Stimulated activated CD8-positive, alpha-beta memory T cell treated with anti-CD3 and anti-CD28 coated beads, Interleukin-4, amount 100 ng/mL, for 1 hour (primary cell): ENCODE measurements around the gene BRI3.

Source experiments
- DNase-seq, 2 donors: peaks; one replicate each; pipeline ENCODE4 v3.0.0-alpha.2; 2020; ENCODE audit warnings: low read depth in 2 of 2, low spot score in 1 of 2

Gene BRI3

DNA sequence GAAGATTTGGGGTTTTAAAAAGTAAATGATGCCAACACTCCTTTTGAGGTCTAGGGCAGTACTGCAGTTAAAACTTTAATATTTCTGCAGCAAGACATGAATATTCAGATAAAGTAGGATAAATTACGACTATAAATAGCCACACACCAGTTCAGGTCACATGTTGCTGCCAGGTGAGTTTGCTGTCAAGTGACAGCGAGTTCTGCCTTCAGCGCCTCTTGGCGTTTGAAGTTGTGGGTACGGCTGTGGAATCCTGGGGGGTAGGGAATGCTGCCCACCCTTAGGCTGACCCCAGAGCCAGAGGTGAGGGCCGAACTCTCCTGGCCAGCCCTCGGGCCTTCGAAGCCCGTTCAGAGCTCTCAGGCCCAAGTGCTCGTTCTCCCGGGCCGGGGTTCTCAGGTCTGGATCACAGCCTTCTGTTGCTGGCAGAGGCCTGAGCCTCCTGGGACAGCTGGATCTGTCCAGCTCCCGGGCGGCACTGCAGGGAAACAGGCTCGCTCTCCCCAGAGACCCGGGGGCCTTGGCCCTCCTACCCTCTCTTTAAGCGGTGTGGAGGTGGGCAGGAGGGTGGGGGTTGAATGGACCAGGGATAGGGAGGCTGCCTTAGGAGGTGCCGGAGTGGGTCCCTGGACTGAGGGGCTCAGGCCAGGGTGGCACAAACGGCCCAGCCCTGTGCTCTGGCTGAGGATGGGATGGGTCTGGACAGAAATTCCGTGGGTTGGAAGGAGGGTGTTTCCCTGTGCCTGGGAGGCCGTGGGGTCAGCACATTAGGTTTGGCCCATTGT, 5.4 kb downstream of the BRI3 start:
- no peak for DNase-seq

DNA sequence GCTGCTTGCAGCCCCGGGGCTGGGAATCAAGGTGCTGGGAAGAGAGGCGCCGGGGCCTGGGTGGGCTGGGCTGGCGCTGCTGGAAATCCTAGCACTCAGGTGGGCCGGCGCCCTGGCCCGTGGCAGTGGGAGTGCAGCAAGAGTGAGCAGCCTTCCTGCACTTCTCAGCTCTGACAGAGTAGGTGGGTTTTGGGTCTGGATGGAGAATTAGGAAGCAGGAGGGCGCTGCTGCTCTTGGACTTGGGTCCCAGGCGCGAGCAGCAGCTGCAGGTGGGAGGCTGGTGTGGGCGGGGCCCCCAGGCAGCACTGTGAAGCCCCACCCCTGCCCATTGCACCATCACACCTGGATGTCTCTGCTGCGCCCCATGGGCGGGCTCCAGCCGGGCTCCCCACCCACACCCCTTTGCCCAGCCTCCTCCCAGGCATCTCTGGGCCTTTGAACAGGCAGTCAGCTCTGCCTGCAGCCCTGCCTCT, 6.0 kb downstream of the BRI3 start:
- no peak for DNase-seq

GRCh38 chr7:98288064-98288823, 6.8 kb downstream of the BRI3 start:
- DNase-seq = no peak

- no peak for DNase-seq
Measured at GRCh38 chr7:98289333-98289875, 7.9 kb downstream of the BRI3 start.

- DNase-seq = no peak
Measured at GRCh38 chr7:98291717-98292116, 10.2 kb downstream of the BRI3 start.

DNA sequence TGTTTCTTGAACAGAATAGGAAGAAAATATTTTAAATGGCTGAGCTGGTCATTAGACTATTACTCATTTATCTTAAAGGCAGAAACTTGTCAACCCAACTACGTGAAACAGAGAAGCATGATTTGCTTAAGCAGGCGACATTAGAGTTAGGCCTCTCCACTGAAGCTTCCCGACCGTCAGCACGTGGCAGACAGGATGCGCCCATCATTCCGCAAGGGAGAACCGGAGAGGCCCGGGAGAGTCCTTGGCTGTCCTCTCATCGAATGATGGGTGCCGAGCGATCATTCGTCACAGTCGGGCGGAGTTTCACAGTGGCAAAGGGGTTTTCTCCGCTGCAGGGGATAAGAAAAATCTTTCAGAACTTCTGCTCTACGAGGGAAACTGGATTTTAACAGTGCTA, 11.8 kb downstream of the BRI3 start:
- DNase-seq = no peak

GRCh38 chr7:98293746-98294145, 12.3 kb downstream of the BRI3 start:
- no peak for DNase-seq

DNA sequence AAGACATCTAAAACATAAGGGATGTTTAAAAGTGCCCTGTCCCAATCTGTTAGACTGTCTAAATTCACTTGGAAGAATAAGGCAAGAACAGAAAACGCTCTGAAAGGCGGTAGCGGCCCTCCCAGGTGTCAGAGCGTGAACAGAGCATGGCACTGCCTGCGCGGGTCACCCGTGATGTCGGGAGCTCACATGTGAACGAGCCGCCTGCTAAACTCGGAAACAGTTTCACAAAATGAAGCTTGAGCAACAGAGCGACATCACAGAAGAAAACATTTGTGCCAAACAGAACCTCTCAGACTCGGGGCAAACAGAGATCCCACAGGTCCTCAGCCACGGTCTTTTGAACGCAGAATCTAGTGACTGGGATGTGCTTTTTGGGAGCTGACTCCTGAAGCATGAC, 12.8 kb downstream of the BRI3 start:
- DNase-seq = no peak

GRCh38 chr7:98294798-98295382, 13.4 kb downstream of the BRI3 start:
- DNase-seq = no peak

GRCh38 chr7:98295467-98296192, 14.1 kb downstream of the BRI3 start:
- DNase-seq = no peak

GRCh38 chr7:98296833-98297232, 15.3 kb downstream of the BRI3 start:
- DNase-seq = no peak

DNA sequence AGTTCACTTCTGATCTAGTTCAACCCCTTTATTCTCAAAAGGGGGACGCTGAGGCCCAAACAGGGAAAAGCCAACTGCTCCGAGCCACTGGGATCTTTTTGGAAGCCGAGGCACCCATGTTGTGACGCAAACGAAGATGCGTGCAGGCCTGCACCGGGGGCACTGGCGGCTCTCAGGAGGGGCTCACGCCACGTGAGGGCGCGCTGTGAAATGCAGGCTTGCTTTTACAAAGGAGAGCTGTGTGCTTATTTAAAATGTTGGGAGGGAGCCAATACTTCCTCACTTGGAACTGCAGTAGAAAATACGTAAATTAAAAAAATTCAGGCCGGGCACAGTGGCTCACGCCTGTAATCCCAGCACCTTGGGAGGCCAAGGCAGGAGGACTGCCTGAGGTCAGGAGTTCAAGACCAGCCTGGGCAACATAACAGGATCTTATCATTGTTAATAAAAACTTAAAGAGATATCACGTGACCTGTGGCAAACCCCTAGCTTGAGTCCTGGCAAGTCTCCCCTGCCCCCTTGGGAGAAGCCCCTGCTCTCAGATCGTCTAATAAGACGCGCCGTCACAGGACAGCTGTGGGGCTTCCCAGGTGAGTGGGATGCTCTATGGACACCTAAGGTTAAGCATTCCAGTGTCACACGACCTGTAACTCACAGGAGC, 16.3 kb downstream of the BRI3 start:
- no peak for DNase-seq

DNA sequence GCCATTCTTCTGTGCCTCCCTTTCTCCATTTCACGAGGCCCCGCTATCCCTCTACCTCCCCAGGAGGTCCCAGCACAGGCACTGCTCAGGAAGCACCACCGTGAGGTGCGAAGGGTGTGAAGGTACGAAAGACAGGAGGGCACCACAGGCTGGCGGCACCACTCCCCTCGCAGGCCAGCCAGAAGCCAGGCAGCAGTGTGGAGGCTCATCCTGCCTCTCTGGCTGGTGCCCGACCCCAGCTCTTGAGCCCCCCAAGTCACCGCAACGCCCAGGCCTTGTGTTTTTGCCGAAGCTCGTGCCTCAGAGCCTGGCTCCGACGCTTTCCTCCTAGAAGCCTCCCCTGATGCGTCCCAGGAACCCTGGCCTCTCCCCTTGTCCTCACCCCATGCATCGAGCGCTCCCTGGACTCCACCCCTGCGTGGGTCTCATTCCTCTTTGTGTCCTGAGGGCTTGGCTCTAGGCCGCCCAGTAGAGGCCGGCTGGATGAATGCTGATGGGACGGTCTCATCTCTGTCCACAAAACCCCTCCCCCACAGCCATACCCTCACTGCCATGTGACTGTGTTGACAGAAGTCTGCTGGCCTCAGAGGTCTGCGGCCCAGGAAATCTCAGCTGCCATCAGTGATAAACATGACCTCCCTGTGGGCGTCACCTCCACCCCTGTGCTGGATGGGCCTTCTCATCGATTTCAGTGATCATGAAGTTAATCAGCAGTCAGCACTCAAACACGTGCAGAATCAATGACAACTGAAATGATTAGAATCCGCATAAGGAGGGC, 19.3 kb downstream of the BRI3 start:
- DNase-seq = no peak

DNA sequence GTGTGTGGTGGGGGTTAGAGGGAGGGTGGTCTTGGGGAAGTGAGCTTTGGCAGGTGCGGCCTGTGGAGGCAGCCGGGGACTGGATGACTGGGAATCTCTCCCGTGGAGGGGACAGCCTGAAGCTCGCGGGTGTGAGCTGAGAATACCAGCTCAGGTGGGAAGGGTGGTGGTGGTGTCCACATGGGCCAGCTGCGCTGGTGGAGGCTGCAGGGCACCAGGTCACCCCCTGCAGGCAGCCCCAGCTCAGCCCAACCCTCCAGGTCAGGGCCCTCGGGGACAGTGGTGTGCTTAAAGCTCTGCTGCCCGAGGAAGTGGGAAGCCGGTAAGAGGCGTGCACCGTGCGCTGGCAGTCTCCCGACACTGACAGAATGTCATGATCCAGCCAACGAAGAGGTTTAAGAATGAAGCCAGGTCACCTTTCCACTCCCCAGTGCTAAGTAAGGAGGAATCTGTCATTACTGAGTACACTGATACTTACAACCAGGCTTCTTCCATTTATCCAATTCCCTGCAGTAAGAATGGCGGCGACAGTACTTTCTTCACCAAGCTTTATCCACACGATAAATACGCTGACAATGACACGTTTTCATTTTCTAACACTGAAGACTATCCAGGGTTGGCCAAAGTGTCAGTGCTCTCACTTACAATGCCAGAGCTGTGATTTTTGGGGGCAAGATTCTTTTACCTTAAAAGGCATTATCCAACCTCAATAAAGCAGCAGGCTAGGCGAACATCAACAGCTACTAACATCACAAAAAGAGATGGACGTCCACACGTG, 20.4 kb downstream of the BRI3 start:
- DNase-seq = no peak

DNA sequence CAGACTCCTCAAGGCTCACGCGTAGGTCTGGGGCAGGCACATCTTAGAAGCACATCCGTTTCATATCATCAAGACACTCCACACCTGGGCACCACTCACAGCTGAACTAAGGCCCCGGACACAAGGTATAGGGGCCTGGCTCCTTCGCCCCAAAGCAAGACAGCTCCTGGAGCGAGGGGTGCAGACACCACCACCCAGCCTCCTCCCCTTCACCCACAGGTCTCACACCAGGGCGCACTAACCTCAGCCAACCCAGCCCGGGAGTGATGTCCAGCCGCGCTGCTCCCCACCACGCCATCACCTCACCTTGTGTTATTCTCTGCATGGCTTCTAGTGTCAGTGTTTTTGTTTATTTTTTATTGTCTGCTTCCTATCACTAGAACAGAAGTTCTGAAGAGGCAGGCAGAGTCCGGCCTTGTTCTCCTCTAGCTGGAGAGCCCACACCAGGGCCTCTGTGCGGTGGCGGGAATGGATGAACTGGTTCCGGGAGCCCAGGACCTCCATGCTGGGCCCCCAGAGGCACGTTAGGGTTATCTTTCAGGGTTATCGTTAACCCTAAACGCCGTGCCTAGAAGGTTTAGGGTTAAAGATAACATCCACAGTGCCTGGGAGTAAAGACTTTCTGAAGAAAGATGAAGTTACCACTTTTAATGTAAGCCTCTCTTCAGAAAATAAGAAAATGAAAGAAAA, 21.8 kb downstream of the BRI3 start:
- DNase-seq = no peak

DNA sequence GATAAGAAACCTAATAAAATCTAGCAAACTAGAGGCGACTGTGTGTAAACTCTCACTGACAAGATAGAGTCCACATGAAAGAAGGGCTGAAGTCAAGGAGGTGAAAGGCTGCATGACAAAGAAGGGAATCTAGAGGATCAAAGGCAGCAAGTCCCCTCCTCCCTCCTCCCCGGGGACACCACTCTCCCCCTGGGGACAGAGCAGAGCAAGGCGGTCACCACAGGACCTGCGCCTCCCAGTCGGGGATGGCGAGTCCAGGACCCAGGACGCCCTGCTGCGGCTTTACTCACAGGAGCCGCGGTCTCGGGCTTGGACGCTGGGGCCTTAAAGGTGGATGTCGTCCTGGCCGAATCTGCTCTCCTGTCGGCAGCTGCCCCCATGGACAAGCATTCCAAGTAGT, 22.4 kb downstream of the BRI3 start:
- DNase-seq = no peak

DNA sequence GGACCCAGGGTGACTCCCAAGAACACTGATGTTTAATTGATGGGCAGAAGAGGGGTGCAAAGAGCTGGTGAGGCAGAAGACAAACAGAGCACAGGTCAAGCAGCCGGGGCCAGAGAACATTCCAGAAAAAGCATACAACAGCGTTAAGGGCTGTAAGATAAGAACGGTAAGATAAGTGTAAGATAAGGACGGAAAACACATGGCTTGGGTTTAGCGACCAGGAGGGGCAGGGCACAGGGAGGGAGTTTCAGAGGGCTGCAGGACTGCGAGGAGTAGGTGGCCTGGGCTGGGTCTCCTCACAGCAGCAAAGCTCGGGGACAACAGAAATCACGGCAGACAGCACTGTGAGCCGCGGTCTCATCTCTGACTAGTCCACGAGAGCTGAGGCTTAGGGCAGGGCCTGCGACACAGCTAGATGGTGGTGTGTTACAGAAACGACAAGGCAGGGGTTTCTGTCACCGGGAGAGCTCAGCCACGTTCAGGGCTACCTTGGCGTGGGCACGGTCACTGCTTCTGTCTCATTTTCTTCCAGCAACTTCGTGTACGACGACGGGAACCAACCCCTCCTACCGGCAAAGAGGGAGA, 24.6 kb downstream of the BRI3 start:
- no peak for DNase-seq

DNA sequence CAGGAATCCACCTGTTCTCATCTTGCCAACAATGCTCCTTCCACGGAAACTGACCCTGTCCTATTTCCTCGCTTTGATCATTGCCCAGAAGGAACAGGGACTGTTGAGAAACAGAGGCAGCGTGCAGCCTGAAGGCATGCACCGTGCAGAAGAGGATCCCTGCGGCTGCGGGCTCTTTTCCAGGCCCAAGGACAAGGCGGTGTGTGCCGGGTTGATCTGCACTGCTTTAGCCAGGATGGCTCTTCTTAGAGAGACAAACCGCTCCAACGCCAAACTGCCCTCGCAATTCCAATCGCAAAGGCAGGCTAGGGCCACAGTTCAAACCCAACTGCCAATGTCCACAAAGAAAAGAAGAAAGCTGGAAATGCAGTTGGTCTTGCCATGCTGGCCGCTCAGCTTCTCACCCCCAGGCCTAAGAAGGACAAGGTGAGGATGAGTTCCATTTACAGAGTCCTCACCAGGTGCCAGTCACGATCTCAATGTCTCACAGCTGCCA, 26.5 kb downstream of the BRI3 start:
- no peak for DNase-seq
